HUES6 (cell line): ENCODE measurements around the gene PLA2G4F.

Source experiments
- H3K27ac ChIP-seq: 2 replicates; pipeline ENCODE4 v1.7.0; 2013; ENCODE audit warnings: low read depth, mild to moderate bottlenecking, low read length, inconsistent platforms
- H3K27me3 ChIP-seq: 2 replicates; pipeline ENCODE4 v1.6.1; 2013; ENCODE audit warnings: low read length; ENCODE audit not compliant: control insufficient read depth, insufficient read depth
- H3K36me3 ChIP-seq: 2 replicates; pipeline ENCODE4 v1.6.1; 2013; ENCODE audit warnings: low read length; ENCODE audit not compliant: control insufficient read depth, insufficient read depth
- H3K4me1 ChIP-seq: 2 replicates; pipeline ENCODE4 v1.6.1; 2013; ENCODE audit warnings: low read length; ENCODE audit not compliant: control insufficient read depth, insufficient read depth
- H3K4me3 ChIP-seq: 2 replicates; pipeline ENCODE4 v1.5.1; 2013; ENCODE audit warnings: low read depth, low read length
- H3K9ac ChIP-seq: one replicate; pipeline ENCODE4 v1.6.1; 2013; ENCODE audit warnings: mild to moderate bottlenecking, low read length
- H3K9me3 ChIP-seq: 2 replicates; pipeline ENCODE4 v1.6.1; 2013; ENCODE audit warnings: low read depth, low read length; ENCODE audit not compliant: control insufficient read depth, insufficient read depth

PLA2G4F gene

GRCh38 chr15:42184736-42185135, 28.3 kb upstream of the PLA2G4F start:
- Histone ChIP-seq H3K9ac (no peak overlapping the region), H3K4me1 (no peaks in the 10 kb centered on the region), H3K27ac (no peak overlapping the region), H3K9me3 (no peaks in the 10 kb centered on the region), H3K27me3 (no peaks in the 10 kb centered on the region), H3K36me3 (peaks cover 82% of the 10 kb centered on the region), H3K4me3 (no peak overlapping the region)

DNA sequence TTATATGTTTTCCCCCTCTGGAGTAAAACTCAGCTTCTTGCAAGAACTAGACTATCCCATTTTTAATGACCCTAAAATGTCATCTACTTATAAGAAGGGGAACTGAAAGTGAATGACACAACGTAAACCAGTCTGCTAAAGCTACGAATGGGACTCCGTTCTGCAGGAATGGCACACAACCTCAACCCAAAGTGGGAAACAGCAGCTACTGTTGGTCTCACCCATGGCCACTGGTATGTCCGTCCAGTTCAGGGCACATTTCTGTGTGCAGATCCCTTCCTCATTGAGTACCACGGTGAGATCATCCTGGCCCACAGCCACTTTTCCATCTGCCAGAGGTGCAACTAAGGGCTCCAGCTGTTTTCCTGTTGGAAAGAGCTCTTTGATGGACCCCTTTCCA, 27.9 kb upstream of the PLA2G4F start:
- Histone ChIP-seq H3K27ac (no peak overlapping the region), H3K27me3 (no peaks in the 10 kb centered on the region), H3K9ac (no peak overlapping the region), H3K9me3 (no peaks in the 10 kb centered on the region), H3K36me3 (peaks cover 83% of the 10 kb centered on the region), H3K4me3 (no peak overlapping the region), H3K4me1 (no peaks in the 10 kb centered on the region)

GRCh38 chr15:42182961-42183360, 26.5 kb upstream of the PLA2G4F start:
- Histone ChIP-seq H3K36me3 (peaks cover 76% of the 10 kb centered on the region), H3K4me3 (no peak overlapping the region), H3K27ac (no peak overlapping the region), H3K9ac (no peak overlapping the region), H3K27me3 (no peaks in the 10 kb centered on the region), H3K9me3 (no peaks in the 10 kb centered on the region), H3K4me1 (no peaks in the 10 kb centered on the region)

- Histone ChIP-seq H3K27me3 (no peaks in the 10 kb centered on the region), H3K9me3 (no peaks in the 10 kb centered on the region), H3K36me3 (peaks cover 73% of the 10 kb centered on the region), H3K4me1 (no peaks in the 10 kb centered on the region), H3K27ac (no peak overlapping the region), H3K9ac (no peak overlapping the region), H3K4me3 (no peak overlapping the region)
These were observed 26.0 kb upstream of the PLA2G4F start for GRCh38 chr15:42182328-42182886.

DNA sequence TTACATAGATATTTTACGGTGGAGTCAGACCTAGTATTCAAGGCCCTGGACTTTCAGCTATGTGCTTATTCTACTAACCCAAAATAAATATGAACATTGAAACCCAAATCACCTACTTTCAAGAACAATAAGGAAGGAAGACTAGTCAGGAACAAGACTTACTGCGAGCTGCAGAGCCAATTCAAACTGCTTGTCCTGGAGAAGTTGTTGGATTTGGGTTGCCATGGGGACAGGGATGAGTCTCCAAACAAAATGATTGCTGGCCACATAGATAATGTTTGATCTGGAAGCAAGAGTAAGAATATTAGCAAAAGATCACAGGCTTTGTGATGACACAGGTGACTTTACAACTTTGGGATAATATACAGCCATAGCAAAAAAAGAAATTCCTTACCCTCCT, 21.6 kb upstream of the PLA2G4F start:
- Histone ChIP-seq H3K4me3 (no peak overlapping the region), H3K9ac (no peak overlapping the region), H3K36me3 (peaks cover 55% of the 10 kb centered on the region), H3K27ac (no peak overlapping the region; the same call in 1 of the 2 replicates), H3K27me3 (no peaks in the 10 kb centered on the region), H3K4me1 (no peaks in the 10 kb centered on the region), H3K9me3 (no peaks in the 10 kb centered on the region)

GRCh38 chr15:42175671-42176070, 19.2 kb upstream of the PLA2G4F start:
- Histone ChIP-seq H3K36me3 (peaks cover 63% of the 10 kb centered on the region), H3K27me3 (no peaks in the 10 kb centered on the region), H3K27ac (no peak overlapping the region), H3K4me1 (no peaks in the 10 kb centered on the region), H3K9ac (no peak overlapping the region), H3K4me3 (no peak overlapping the region), H3K9me3 (no peaks in the 10 kb centered on the region)

DNA sequence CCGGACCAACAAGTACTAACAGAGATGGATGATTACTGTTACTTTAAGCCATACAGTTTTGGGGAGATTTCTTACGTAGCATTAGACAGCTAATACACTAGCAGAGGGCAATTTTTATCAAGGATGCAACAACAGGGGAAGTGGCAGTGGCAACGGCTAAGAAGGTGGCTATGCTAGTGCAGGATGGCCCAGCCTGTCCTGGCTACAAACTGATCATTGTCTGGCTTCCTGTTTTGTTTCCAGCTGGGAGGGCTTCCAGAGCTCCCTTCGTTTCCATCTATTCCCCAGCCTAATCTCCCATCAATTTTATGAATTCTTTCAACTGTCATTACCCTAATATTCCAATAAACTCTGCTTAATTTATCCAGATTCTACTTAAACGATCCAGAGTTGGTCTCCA, 16.0 kb upstream of the PLA2G4F start:
- peaks cover 59% of the 10 kb centered on the region for H3K36me3 ChIP-seq
- H3K9me3 ChIP-seq: no peaks in the 10 kb centered on the region

GRCh38 chr15:42171795-42172194, 15.4 kb upstream of the PLA2G4F start:
- Histone ChIP-seq H3K27ac (no peak overlapping the region), H3K36me3 (peaks cover 60% of the 10 kb centered on the region), H3K9ac (no peak overlapping the region), H3K27me3 (no peaks in the 10 kb centered on the region), H3K4me3 (no peak overlapping the region), H3K4me1 (no peaks in the 10 kb centered on the region), H3K9me3 (no peaks in the 10 kb centered on the region)

More for the DNA sequence above, 16.0 kb upstream of the PLA2G4F start:
- no peaks in the 10 kb centered on the region for H3K27me3 ChIP-seq
- no peak overlapping the region for H3K9ac ChIP-seq
- no peak overlapping the region for H3K27ac ChIP-seq
- no peaks in the 10 kb centered on the region for H3K4me1 ChIP-seq
- no peak overlapping the region for H3K4me3 ChIP-seq

- no peaks in the 10 kb centered on the region for H3K27me3 ChIP-seq
- no peaks in the 10 kb centered on the region for H3K9me3 ChIP-seq
- peaks cover 66% of the 10 kb centered on the region for H3K36me3 ChIP-seq
- no peak overlapping the region for H3K4me3 ChIP-seq
- H3K27ac ChIP-seq: no peak overlapping the region
- no peak overlapping the region for H3K9ac ChIP-seq
- H3K4me1 ChIP-seq: no peaks in the 10 kb centered on the region
These were observed 14.7 kb upstream of the PLA2G4F start for GRCh38 chr15:42171122-42171521.

- H3K36me3 ChIP-seq: peaks cover 81% of the 10 kb centered on the region
- H3K9me3 ChIP-seq: no peaks in the 10 kb centered on the region
- H3K27me3 ChIP-seq: no peaks in the 10 kb centered on the region
- H3K4me1 ChIP-seq: no peaks in the 10 kb centered on the region
- H3K4me3 ChIP-seq: no peak overlapping the region
- no peak overlapping the region for H3K9ac ChIP-seq
- no peak overlapping the region for H3K27ac ChIP-seq
These were observed 9.9 kb upstream of the PLA2G4F start for GRCh38 chr15:42166225-42166940.

DNA sequence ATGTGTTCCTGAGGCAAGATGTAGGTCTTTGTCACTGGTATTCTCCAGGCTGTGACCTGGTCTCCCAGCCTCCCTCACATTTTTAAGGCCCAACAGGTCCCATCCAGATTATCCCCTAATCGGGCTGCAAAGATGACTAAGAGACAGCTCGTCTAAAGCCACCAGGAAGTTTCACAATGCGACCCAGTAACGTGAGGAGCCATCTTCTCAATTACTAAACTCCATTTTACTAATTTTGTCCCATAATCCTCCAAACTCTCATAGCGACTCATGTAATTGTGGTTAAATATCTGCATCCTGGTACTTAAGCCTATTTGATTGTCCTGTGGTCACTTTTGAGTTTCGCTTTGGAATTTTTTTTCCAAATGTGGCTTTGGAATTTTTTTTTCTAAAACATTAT, 8.7 kb upstream of the PLA2G4F start:
- Histone ChIP-seq H3K4me3 (no peak overlapping the region), H3K36me3 (peaks cover 88% of the 10 kb centered on the region), H3K27me3 (no peaks in the 10 kb centered on the region), H3K4me1 (no peaks in the 10 kb centered on the region), H3K9ac (no peak overlapping the region), H3K27ac (no peak overlapping the region), H3K9me3 (no peaks in the 10 kb centered on the region)
